Spleen (tissue), 11 donors: ENCODE data around the gene TRIP4. TPM values are rescaled to one million over a fixed set of nuclear protein-coding genes. Genes with fewer than 3 reads are reported as not detected.
A peak's percentile ranks its signal among the peaks of the same experiment; 100 is the strongest.

ENCODE experiments used
- DNase-seq: peaks from one replicate; pipeline ENCODE4 v3.0.0-alpha.2; 2020
- H3K27ac ChIP-seq, 8 donors: fragments of 200-600 bp; sonication (generic) in 7 of 8; 1 replicate in 4 of 8; 2 replicates in 4 of 8; pipeline versions ENCODE4 v1.5.0 to v1.8.0; 2016 to 2021; ENCODE audit warnings: inconsistent platforms in 4 of 8, mild to moderate bottlenecking in 4 of 8, moderate library complexity in 1 of 8
- H3K27me3 ChIP-seq, 7 donors: fragments of 200-600 bp; sonication (generic) in 6 of 7; replicated peaks in 1 of 7; 1 replicate in 4 of 7; 2 replicates in 3 of 7; pipeline versions ENCODE4 v1.5.0 to v1.8.0; 2016 to 2021; ENCODE audit warnings: inconsistent platforms in 3 of 7, mild to moderate bottlenecking in 1 of 7
- H3K36me3 ChIP-seq, 6 donors: fragments of 200-600 bp; sonication (generic) in 5 of 6; 1 replicate in 4 of 6; 2 replicates in 2 of 6; pipeline versions ENCODE4 v1.5.0 to v1.8.0; 2016 to 2021; ENCODE audit warnings: inconsistent platforms in 2 of 6
- H3K4me1 ChIP-seq, 6 donors: fragments of 200-600 bp; sonication (generic) in 5 of 6; 1 replicate in 3 of 6; 2 replicates in 3 of 6; pipeline versions ENCODE4 v1.5.0 to v1.8.0; 2016 to 2021; ENCODE audit warnings: inconsistent platforms in 3 of 6
- H3K4me3 ChIP-seq, 8 donors: fragments of 200-600 bp; sonication (generic) in 7 of 8; 1 replicate in 4 of 8; 2 replicates in 4 of 8; pipeline versions ENCODE4 v1.5.0 to v1.8.0; 2016 to 2021; ENCODE audit warnings: inconsistent platforms in 4 of 8, mild to moderate bottlenecking in 4 of 8, moderate library complexity in 2 of 8
- H3K9me3 ChIP-seq, 8 donors: fragments of 200-600 bp; sonication (generic) in 7 of 8; 1 replicate in 4 of 8; 2 replicates in 4 of 8; pipeline versions ENCODE4 v1.5.0 to v1.8.0; 2016 to 2021; ENCODE audit warnings: inconsistent platforms in 4 of 8
- CTCF ChIP-seq, 11 experiments: fragments of 200-600 bp in 7 of 11; fragments of 450-650 bp in 4 of 11; sonication (generic) in 4 of 11; IDR thresholded peaks in 8 of 11; conservative IDR thresholded peaks in 3 of 11; 1 replicate in 7 of 11; 2 replicates in 4 of 11; pipeline versions ENCODE4 v1.4.0 to v1.8.0; 2016 to 2021; ENCODE audit warnings: antibody characterized with exemption in 11 of 11, inconsistent platforms in 4 of 11, mild to moderate bottlenecking in 1 of 11
- POLR2A ChIP-seq, 3 donors: fragments of 450-650 bp; IDR thresholded peaks; one replicate each; pipeline ENCODE4 v1.5.1; 2017; ENCODE audit warnings: antibody characterized with exemption in 3 of 3, mild to moderate bottlenecking in 1 of 3
- POLR2AphosphoS5 ChIP-seq, 3 donors: sonication (generic); formaldehyde crosslinking; IDR thresholded peaks; one replicate each; pipeline ENCODE4 v1.5.1; 2017; ENCODE audit warnings: antibody characterized with exemption in 3 of 3
- WGBS, 5 donors: extraction: QIAGEN DNeasy Blood & Tissue Kit in 3 of 5; methylation state at CpG; one replicate each; pipeline versions ENCODE4 v1.1.5 to v1.1.7; 2013 to 2018; 5-methylcytosine and 5-hydroxymethylcytosine counted together
- intact Hi-C: fragments of 100-400 bp; cut with DNase I; formaldehyde crosslinking; loops from one replicate; pipeline ENCODE4 v1.15.0; 2023; ENCODE audit warnings: low total_unique reads
- polyA plus RNA-seq, 3 donors: library from polyadenylated mRNA; stranded (reverse); fragments of 200-250 nt; gene quantifications; one replicate each; pipeline ENCODE4 v1.2.1, GENCODE V29; 2013
- small RNA-seq, 4 donors: library from RNA; depleted of rRNA; stranded (forward); fragments of <200 nt; gene quantifications; one replicate each; pipeline ENCODE3, GENCODE V24; 2016
- total RNA-seq, 7 donors: library from RNA; depleted of rRNA in 3 of 7; stranded (reverse); fragments of >200 nt in 3 of 7; fragmentation: NEBNext Ultra II Directional in 4 of 7; extraction: Animal tissue kit (Norgen Biotek cat#: 25700) in 4 of 7; gene quantifications; one replicate each; pipeline versions ENCODE4 v1.1.0 to v1.2.1, GENCODE V29; 2016 to 2021
- donor health status: healthy with polysubstance abuse.
- donor health status: DM: no; HTN: no; CAD: no; lungs with moderate emphysema.
- donor health status: DM: no; HTN: no; CAD: no.
- donor health status: Bipolar disorder and iron deficiency.
- donor health status: healthy.
- donor health status: DM: no; HTN: no; CAD: no.
- donor health status: DM: yes; HTN: yes; CAD: no.

TRIP4 gene
- total and polyA plus RNA-seq, 10 donors, result 17.3 to 31.9 (median 22.8) TPM

GRCh38 chr15:64503197-64503596 lies 115.6 kb downstream of the TRIP4 start:
- WGBS, 5 donors, result 20 to 27% (median 24%) methylated on average over 4 of the region's 4 CpGs
- Histone ChIP-seq H3K4me1 (peaks cover 48 to 85% (median 66%) of the 10 kb centered on the region in 6 donors), H3K9me3 (no peaks in the 10 kb centered on the region), H3K36me3 (peaks cover 0 to 39% (median 13%) of the 10 kb centered on the region in 6 donors), H3K27me3 (no peaks in the 10 kb centered on the region), H3K4me3 (peak overlapping the region in 1 of 8 donors; percentile 23), H3K27ac (peak overlapping the region; percentile 55 to 78 (median 69))
- TF ChIP-seq CTCF (IDR thresholded peaks at IDR 0.05 in 8 of 11, conservative IDR thresholded peaks at IDR 0.05 in 3 of 11) (no peak), POLR2AphosphoS5 (IDR thresholded peaks at IDR 0.05) (peak in 1 of 3 donors; percentile 33), POLR2A (IDR thresholded peaks at IDR 0.05) (no peak)
- no peak for DNase-seq
- intact Hi-C loops, result no loop called here

GRCh38 chr15:64503640-64504039 lies 116.0 kb downstream of the TRIP4 start:
- 0 to 8% (median 4%) methylated on average over 1 of the region's 1 CpG for WGBS, 5 donors
- DNase-seq, result no peak
- H3K27ac ChIP-seq, result peak overlapping the region; percentile 55 to 78 (median 69)

More at GRCh38 chr15:64503640-64504039, 116.0 kb downstream of the TRIP4 start:
- Histone ChIP-seq H3K4me3 (peak overlapping the region in 1 of 8 donors; percentile 23), H3K9me3 (no peaks in the 10 kb centered on the region), H3K27me3 (no peaks in the 10 kb centered on the region), H3K36me3 (peaks cover 0 to 39% (median 13%) of the 10 kb centered on the region in 6 donors), H3K4me1 (peaks cover 50 to 89% (median 66%) of the 10 kb centered on the region in 6 donors)
- intact Hi-C loops, result no loop called here
- TF ChIP-seq CTCF (IDR thresholded peaks at IDR 0.05 in 8 of 11, conservative IDR thresholded peaks at IDR 0.05 in 3 of 11) (no peak), POLR2A (IDR thresholded peaks at IDR 0.05) (no peak), POLR2AphosphoS5 (IDR thresholded peaks at IDR 0.05) (no peak)

Small RNA genes within 50 kb of the gene (small RNA-seq; reads per million reads assigned to genes)
- gene RF00019 (0 reads per million in 4 donors), gene RF00554 (0 reads per million in 4 donors)

Other genes with a start within 250 kb of the TRIP4 start
- 10 to 100 TPM in 6 of 7 donors, 1 to 10 TPM in 1; 8.9 to 18.6 (median 13.6) TPM for gene SNX22, start 236.1 kb upstream of the TRIP4 start, total RNA-seq
- 10 to 100 TPM; 13.9 to 17.6 (median 17.1) TPM for gene SNX22, start 236.1 kb upstream of the TRIP4 start, polyA plus RNA-seq
- gene PPIB, start 224.8 kb upstream of the TRIP4 start, total RNA-seq, result 100 to 1,000 TPM; 250 to 448 (median 305) TPM
- gene PPIB, start 224.8 kb upstream of the TRIP4 start, polyA plus RNA-seq, result 100 to 1,000 TPM; 281 to 402 (median 287) TPM
- gene CSNK1G1, start 31.7 kb upstream of the TRIP4 start, total RNA-seq, result 10 to 100 TPM; 15.8 to 27.1 (median 20.1) TPM
- gene CSNK1G1, start 31.7 kb upstream of the TRIP4 start, polyA plus RNA-seq, result 1 to 10 TPM; 2.0 to 3.0 (median 2.8) TPM
- 10 to 100 TPM in 1 of 7 donors, 1 to 10 TPM in 6; 1.7 to 11.0 (median 5.8) TPM for gene PCLAF, start 6.4 kb upstream of the TRIP4 start, total RNA-seq
- gene PCLAF, start 6.4 kb upstream of the TRIP4 start, polyA plus RNA-seq, result 10 to 100 TPM; 12.3 to 83.3 (median 26.5) TPM
- gene ZNF609, start 72.7 kb downstream of the TRIP4 start, total RNA-seq, result 10 to 100 TPM; 35.8 to 55.7 (median 43.9) TPM
- 1 to 10 TPM; 2.4 to 6.9 (median 2.9) TPM for gene ZNF609, start 72.7 kb downstream of the TRIP4 start, polyA plus RNA-seq